Endodermal cell (in vitro differentiated cells): Measurements from ENCODE around the gene EIF4EBP3. TPM values are rescaled to one million over a fixed set of nuclear protein-coding genes. Genes with fewer than 3 reads are reported as not detected.

Experiments
- DNase-seq: peaks from one replicate; pipeline ENCODE4 v3.0.0-alpha.2; 2017
- H3K27ac ChIP-seq: 2 replicates; pipeline ENCODE4 v1.5.1; 2013; ENCODE audit warnings: mild to moderate bottlenecking, low read depth, low read length, moderate library complexity
- H3K27me3 ChIP-seq: 2 replicates; pipeline ENCODE4 v1.6.1; 2013; ENCODE audit warnings: mild to moderate bottlenecking, low read length, moderate library complexity; ENCODE audit not compliant: insufficient read depth, control insufficient read depth, poor library complexity, severe bottlenecking
- H3K36me3 ChIP-seq: 2 replicates; pipeline ENCODE4 v1.7.0; 2013; ENCODE audit warnings: mild to moderate bottlenecking, low read length, moderate library complexity; ENCODE audit not compliant: control insufficient read depth, insufficient read depth
- H3K4me1 ChIP-seq: one replicate; pipeline ENCODE4 v1.7.0; 2013; ENCODE audit warnings: low read length; ENCODE audit not compliant: control insufficient read depth, insufficient read depth
- H3K4me3 ChIP-seq: 2 replicates; pipeline ENCODE4 v1.5.1; 2013; ENCODE audit warnings: mild to moderate bottlenecking, low read length, moderate library complexity
- H3K9ac ChIP-seq: 2 replicates; pipeline ENCODE4 v1.6.1; 2013; ENCODE audit warnings: mild to moderate bottlenecking, low read length, moderate library complexity; ENCODE audit not compliant: poor library complexity, severe bottlenecking; ENCODE audit errors: extremely low read depth
- H3K9me3 ChIP-seq: 2 replicates; pipeline ENCODE4 v1.6.1; 2013; ENCODE audit warnings: mild to moderate bottlenecking, low read length, moderate library complexity; ENCODE audit not compliant: control insufficient read depth
- H3K27ac Mint-ChIP-seq: 2 replicates; pipeline ENCODE4 v1.8.0; 2020; ENCODE audit warnings: mixed read lengths
- H3K27me3 Mint-ChIP-seq: 2 replicates; pipeline ENCODE4 v1.8.0; 2021; ENCODE audit warnings: mild to moderate bottlenecking, mixed read lengths; ENCODE audit not compliant: insufficient read depth
- H3K36me3 Mint-ChIP-seq: 2 replicates; pipeline ENCODE4 v1.8.0; 2020; ENCODE audit warnings: low read depth, mixed read lengths
- H3K4me1 Mint-ChIP-seq: 2 replicates; pipeline ENCODE4 v1.8.0; 2020; ENCODE audit warnings: mixed read lengths
- H3K4me3 Mint-ChIP-seq: 2 replicates; pipeline ENCODE4 v1.8.0; 2020; ENCODE audit warnings: mild to moderate bottlenecking, moderate library complexity, mixed read lengths
- H3K9me3 Mint-ChIP-seq: 2 replicates; pipeline ENCODE4 v1.8.0; 2020; ENCODE audit warnings: mild to moderate bottlenecking, mixed read lengths
- WGBS, 2 experiments: methylation state at CpG; one replicate each; pipeline versions ENCODE4 v1.1.5 to v1.1.7; 2013; ENCODE audit warnings: missing lambda C conversion rate in 2 of 2, mixed read lengths in 1 of 2; ENCODE audit not compliant: insufficient coverage in 1 of 2, insufficient read length in 1 of 2; 5-methylcytosine and 5-hydroxymethylcytosine counted together
- total RNA-seq, 2 donors: library from RNA; stranded (reverse); fragmentation: NEBNext Ultra II Directional in 1 of 2; extraction: Animal tissue kit (Norgen Biotek cat#: 25700) in 1 of 2; gene quantifications; 2 replicates in 1 of 2; 3 replicates in 1 of 2; pipeline ENCODE4 v1.2.1, GENCODE V29; 2021
- TF ChIP-seq, protein P1 (sequence below): fragments of 200-600 bp; sonication (generic); conservative IDR thresholded peaks from 2 replicates; pipeline ENCODE4 v1.5.0; 2021; ENCODE audit warnings: antibody characterized with exemption, mild to moderate bottlenecking

Gene EIF4EBP3
- total RNA-seq, 2 donors from 2014 or later: 5.1 to 6.3 TPM

DNA sequence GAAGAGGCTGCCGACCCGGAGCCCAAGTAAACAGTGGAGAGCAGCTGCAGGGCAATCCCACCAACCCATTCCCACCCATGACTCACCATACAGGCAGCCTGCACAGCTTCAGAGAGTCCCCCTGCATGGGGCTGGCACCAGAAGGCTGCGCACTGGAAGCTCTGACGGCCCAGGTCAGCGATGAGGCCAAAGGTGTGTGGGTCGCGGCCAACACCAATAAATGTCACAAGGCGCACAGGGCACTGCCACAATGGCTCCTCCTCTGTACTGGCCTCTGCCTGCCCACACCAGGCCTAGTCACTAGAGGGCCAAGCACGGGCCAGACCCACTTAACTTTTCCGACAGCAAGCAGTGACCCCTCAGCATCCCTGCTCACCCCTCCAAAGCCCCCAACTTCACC is 12.8 kb downstream of the EIF4EBP3 start:
- TF ChIP-seq, protein P1, sequence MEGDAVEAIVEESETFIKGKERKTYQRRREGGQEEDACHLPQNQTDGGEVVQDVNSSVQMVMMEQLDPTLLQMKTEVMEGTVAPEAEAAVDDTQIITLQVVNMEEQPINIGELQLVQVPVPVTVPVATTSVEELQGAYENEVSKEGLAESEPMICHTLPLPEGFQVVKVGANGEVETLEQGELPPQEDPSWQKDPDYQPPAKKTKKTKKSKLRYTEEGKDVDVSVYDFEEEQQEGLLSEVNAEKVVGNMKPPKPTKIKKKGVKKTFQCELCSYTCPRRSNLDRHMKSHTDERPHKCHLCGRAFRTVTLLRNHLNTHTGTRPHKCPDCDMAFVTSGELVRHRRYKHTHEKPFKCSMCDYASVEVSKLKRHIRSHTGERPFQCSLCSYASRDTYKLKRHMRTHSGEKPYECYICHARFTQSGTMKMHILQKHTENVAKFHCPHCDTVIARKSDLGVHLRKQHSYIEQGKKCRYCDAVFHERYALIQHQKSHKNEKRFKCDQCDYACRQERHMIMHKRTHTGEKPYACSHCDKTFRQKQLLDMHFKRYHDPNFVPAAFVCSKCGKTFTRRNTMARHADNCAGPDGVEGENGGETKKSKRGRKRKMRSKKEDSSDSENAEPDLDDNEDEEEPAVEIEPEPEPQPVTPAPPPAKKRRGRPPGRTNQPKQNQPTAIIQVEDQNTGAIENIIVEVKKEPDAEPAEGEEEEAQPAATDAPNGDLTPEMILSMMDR: peak; percentile 48
- H3K4me1 Mint-ChIP-seq: peaks cover 26% of the 10 kb centered on the region
- Histone ChIP-seq H3K9me3 (no peaks in the 10 kb centered on the region), H3K4me3 (no peak overlapping the region), H3K4me1 (peaks cover 4% of the 10 kb centered on the region), H3K9ac (no peak overlapping the region), H3K36me3 (peaks cover 13% of the 10 kb centered on the region), H3K27ac (no peak overlapping the region), H3K27me3 (no peaks in the 10 kb centered on the region)
- no peak for DNase-seq
- H3K27me3 Mint-ChIP-seq: no peaks in the 10 kb centered on the region
- H3K27ac Mint-ChIP-seq: no peak overlapping the region
- H3K9me3 Mint-ChIP-seq: no peaks in the 10 kb centered on the region
- H3K36me3 Mint-ChIP-seq: peaks cover 13% of the 10 kb centered on the region
- no peak overlapping the region for H3K4me3 Mint-ChIP-seq
- WGBS, 2 experiments: 92% methylated on average over 10 of the region's 10 CpGs; no CpG with 5 or more reads in 1 of the 2 experiments

DNA sequence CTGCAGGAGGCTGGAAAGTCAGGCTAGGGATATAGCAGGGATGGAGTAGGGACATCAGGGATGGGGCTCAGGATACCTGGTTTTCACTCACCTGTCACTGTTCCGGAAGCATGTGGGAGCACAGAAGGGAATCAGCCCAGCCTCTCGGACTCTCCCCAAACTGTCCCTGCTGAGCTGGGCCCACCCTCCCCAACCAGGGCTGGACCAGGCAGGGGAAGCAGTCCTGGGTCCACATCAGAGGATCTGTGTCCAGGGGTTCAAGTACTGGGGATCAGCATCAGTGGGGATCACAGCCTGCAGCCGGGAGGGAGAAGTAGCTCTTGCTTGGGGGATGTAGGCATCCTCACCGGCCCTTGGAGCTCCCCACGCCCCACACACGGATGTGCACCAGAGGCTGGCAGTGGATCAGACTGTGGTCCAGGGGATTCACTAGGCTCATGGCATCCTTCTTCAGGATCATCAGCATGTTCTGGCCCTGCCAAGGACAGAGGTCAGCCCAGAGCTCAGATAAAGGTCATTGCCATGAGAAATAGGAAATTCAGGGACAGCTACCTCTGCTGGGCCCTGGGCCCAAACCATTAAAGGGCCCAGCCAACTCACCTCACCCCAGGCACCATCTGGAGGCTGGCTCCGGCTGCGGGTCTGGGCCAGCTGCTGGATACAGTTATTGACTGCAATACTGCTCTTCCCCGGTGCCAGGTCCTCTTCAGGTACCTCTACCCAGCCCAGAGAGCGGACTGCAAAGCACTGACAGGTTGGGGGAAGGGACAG is 14.5 kb downstream of the EIF4EBP3 start:
- Histone ChIP-seq H3K27ac (no peak overlapping the region), H3K9me3 (no peaks in the 10 kb centered on the region), H3K9ac (no peak overlapping the region), H3K4me3 (no peak overlapping the region), H3K36me3 (peaks cover 22% of the 10 kb centered on the region), H3K27me3 (no peaks in the 10 kb centered on the region), H3K4me1 (peaks cover 14% of the 10 kb centered on the region)
- no peaks in the 10 kb centered on the region for H3K9me3 Mint-ChIP-seq
- no peak for DNase-seq
- no peak overlapping the region for H3K27ac Mint-ChIP-seq
- H3K27me3 Mint-ChIP-seq: no peaks in the 10 kb centered on the region
- peaks cover 14% of the 10 kb centered on the region for H3K36me3 Mint-ChIP-seq
- peaks cover 22% of the 10 kb centered on the region for H3K4me1 Mint-ChIP-seq
- WGBS, 2 experiments: 94 to 100% methylated on average over 4 to 10 of the region's 10 CpGs
- TF ChIP-seq, protein P1: no peak
- H3K4me3 Mint-ChIP-seq: no peak overlapping the region

DNA sequence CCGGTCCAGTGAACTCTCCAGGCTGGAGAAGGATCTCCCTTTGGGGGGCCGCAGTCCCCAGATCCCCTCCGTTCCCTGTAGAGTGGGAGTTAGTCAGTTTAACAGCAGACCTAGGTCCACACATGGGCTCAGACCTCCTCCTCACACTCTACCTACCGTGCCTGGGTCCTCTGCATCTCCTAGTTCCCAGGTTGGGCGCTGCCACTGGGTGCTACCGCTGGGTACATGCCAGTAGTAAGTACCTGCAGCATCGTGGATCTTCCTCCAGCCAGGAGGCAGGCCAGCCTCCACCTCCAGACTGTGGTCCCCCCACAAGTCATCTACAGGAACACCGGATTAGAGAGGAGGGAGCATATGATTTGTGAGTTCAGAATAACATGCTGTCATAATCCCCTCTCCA is 16.1 kb downstream of the EIF4EBP3 start:
- Mint-ChIP-seq H3K4me3 (peak overlapping the region; percentile 99), H3K9me3 (no peaks in the 10 kb centered on the region), H3K27me3 (no peaks in the 10 kb centered on the region), H3K4me1 (peaks cover 17% of the 10 kb centered on the region), H3K36me3 (peaks cover 26% of the 10 kb centered on the region), H3K27ac (peak overlapping the region; percentile 89)
- Histone ChIP-seq H3K9ac (peak overlapping the region; percentile 84), H3K36me3 (peaks cover 31% of the 10 kb centered on the region), H3K27ac (no peak overlapping the region), H3K4me3 (peak overlapping the region; percentile 93), H3K4me1 (peaks cover 14% of the 10 kb centered on the region), H3K27me3 (no peaks in the 10 kb centered on the region), H3K9me3 (no peaks in the 10 kb centered on the region)
- WGBS, 2 experiments: 87% methylated on average over 8 of the region's 8 CpGs; no CpG with 5 or more reads in 1 of the 2 experiments
- no peak for DNase-seq
- TF ChIP-seq, protein P1: no peak
